RKO (cell line): ENCODE results near the gene CRTC1.
"Not testable (repeated sequence)": the region's sequence is repeated elsewhere in the genome, so short reads cannot be mapped to it uniquely, and the experiment has no call there.

Experiments
- DNase-seq: peaks from one replicate; pipeline ENCODE4 v3.0.0-alpha.2; 2016; ENCODE audit warnings: low spot score

Gene CRTC1

DNA sequence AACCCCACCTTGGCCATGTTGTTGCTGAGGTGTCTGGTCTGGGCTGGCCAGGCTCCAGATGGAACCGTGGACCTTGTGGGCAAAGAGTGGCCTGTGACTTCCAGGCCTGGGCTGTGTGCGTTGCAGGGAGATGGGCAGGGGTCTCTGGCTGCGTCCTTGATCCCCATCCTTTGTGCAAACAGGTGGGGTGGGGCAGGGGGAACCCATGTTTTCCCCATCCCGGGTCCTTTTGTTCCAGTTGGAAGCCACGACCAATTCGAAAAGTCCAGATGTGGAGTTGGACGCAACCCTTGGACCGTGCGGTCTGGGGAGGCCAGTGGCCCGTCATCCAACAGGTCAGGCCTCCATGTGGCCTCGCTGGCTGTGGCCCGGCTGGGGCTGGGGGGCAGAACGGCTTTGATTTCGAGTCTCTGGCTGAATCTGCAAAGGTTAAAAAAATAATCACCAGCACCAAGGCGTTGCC lies 120.7 kb downstream of the CRTC1 start:
- DNase-seq: no peak

- no peak for DNase-seq
Observed at GRCh38 chr19:18804643-18805042, 121.2 kb downstream of the CRTC1 start.

- DNase-seq: no peak
Observed at GRCh38 chr19:18807861-18808331, 124.4 kb downstream of the CRTC1 start.

- DNase-seq: no peak
Observed at GRCh38 chr19:18809149-18809868, 125.8 kb downstream of the CRTC1 start.

- not testable (repeated sequence) for DNase-seq
Observed at GRCh38 chr19:18811638-18812037, 128.2 kb downstream of the CRTC1 start.

DNA sequence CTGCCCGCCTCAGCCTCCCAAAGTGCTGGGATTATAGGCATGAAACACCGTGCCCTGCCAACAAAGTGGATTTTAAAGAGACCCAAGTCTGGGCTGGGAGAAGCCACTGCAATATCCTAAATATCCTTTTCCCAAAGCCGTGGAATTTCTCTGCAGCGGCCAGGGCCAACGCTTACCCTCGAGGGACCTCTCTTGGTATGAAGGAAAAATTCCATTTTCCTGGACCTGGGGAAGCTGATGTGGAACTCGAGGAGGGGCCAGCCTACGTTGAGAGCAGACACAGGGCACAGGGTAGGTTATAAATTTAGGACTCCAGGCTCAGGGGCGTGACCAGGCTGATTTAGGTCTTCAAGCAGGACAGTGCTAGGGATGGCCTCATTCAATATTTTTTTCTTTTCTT lies 130.6 kb downstream of the CRTC1 start:
- DNase-seq: no peak

- DNase-seq: peak; percentile 32
Observed at GRCh38 chr19:18815673-18816072, 132.2 kb downstream of the CRTC1 start.

DNA sequence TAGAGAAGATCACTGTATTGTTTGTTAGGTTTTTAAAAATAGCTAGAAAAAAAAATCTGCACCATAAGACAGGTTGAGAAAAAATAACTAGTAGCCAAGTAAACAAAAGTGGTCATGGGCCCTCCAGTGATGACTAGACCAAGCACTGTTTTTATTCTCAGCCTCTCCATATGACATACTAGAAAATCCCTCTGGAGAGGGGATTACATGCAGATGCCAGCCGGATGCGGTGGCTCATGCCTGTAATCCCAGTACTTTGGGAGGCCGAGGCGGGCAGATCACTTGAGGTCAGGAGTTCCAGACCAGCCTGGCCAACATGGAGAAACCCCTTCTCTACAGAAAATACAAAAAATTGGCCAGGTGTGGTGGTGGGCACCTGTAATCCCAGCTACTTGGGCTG lies 133.2 kb downstream of the CRTC1 start:
- DNase-seq: not testable (repeated sequence)

GRCh38 chr19:18817574-18817973 lies 134.1 kb downstream of the CRTC1 start:
- DNase-seq: no peak

DNA sequence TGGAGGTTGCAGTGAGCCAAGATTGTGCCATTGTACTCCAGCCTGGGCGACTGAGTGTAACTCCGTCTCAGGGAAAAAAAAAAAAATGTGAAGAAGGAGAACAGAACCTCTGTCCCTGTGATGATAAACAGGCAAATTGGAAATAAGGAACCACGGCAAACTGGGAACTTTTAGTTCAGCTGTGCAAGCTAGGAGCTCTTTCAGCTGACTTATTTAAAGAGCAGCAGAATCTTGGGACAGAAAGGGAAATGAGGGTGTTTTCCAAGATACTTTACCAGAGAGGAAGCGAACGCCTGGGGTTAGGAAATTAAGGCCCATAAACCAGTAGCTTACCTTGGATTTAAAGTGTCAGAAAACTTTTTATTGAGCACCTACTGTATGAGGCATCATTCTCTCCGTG lies 145.3 kb downstream of the CRTC1 start:
- no peak for DNase-seq

GRCh38 chr19:18830488-18830887 lies 147.0 kb downstream of the CRTC1 start:
- DNase-seq: no peak

- DNase-seq: peak; percentile 94
Observed at GRCh38 chr19:18831524-18832305, 148.2 kb downstream of the CRTC1 start, which contains the start of gene UPF1. TSS of gene UPF1 (plus strand) at chr19:18831959. CDS start at chr19:18832210, 251 bp downstream.
